ENCODE measurements around the gene COX15.
A peak's percentile ranks its signal among the peaks of the same experiment; 100 is the strongest.
"Not testable (repeated sequence)": the region's sequence is repeated elsewhere in the genome, so short reads cannot be mapped to it uniquely, and the experiment has no call there.

The COX15 gene

DNA sequence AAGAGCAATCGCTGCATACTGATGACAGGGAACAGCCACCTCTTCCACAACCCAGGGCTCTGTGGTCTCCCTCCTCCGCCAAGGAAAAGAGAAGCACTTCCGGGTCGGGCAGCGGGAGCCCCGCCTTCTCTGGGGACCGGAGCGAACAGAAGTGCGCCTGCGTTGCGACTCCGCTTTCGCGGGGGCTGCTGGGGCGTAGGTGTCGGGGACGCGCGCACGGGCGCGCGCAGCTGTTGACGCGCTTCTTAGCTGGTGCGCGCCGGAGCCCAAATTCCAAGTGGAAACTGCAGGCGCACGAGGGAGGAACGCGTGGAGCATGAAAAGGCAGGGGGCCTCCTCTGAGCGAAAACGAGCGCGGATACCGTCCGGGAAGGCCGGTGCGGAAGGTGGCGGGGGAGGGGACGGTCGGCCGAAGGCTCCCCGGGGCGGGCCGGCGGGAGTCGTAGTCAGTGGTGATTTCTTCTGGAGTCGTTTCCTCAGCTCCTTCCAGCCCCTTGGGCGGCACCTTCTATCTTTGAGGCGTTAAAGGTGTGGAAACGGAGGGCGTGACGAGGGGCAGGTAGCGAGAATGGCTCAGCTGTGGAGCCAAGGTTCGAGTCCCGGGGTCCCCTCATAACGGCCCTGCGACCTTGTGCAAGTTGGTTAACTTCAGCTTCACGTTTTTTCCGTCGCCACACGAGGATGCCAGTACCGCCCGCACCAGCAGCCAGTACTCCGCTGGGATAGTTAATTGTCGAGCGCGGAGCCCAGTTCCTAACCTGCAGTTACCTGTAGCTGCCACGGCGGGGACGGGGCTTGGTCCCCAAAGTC, at the start of gene COX15, which contains the start of gene CUTC:
Gene COX15 (minus strand): TSS at position 95 of the 810 bp plus-strand sequence. CDS start 78 bp downstream, at position 17.
Gene CUTC (plus strand): TSS at position 202 of the 810 bp plus-strand sequence. CDS start 115 bp downstream, at position 317.
- peak; percentile 94 for DNase-seq (ENCODE audit: low read depth)

DNA sequence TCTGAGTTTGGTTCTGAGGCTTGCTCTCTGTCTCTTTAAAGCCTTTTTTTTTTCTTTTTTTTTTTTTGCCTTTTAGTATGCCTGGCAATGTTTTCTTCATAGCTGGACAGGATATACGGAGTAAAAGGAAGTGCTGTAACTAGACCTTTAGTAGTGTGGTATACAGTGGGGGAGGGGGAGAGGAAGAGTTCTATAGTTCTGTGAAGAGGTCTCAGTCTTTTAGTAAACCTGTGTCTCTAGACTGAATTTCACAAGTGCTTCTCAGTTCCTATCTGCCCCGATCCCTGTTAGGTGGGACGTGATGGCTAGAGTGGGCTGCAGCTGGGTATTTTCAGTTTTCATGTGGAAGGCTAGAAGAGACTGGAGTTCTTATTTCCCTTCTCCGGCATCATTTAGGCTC, 47.4 kb upstream of the COX15 start:
- DNase-seq (ENCODE audit: low read depth), result peak; percentile 47

DNA sequence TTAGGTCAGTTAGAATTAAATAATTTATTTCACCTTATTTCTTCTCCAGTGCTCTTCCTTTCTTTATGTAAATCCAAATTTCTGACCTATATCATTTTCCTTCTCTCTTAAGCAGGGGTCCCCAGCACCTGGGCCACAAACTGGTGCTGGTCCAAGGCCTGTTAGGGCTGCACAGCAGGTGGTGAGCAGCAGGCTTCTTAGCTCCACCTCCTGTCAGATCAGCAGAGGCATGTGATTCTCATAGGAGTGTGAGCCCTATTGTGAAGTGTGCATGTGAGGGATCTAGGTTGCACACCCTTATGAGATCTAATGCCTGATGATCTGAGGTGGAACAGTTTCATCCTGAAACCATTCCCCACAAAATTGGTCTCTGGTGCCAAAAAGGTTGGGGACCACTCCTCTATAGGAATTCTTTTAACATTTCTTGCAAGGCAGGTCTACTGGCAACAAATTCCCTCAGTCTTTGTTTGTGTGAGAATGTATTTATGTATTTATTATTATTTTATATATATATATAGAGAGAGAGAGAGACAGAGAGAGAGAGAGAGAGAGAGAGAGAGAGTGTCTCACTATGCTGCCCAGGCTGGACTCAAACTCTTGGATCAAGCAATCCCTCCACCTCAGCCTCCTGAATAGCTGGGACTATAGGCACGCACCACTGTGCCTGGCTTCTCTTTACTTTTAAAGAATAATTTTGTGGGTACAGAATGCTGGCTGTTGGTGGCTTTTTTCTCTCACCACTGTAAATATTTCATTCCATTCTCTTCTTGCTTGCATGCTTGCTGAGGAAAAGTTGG, 46.2 kb upstream of the COX15 start:
- DNase-seq (ENCODE audit: low read depth), result no peak

DNA sequence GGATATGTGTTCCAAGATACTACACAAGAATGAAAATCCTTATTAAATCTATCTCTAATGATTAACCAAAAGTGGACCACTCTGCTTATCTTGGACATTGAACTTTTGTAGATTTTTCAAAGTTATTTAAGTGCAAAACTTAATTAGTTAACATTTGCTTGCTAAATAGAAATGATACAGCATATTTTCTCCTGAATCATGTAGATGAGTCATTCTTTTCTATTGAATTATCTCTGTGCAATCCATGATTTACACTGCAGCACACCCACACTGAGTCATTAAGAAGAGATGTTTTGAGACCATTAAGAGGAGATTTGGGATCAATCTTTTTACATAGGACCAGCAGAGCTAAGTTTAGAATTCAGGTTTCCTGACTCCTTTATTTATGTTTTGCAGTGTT, 43.9 kb upstream of the COX15 start:
- DNase-seq (ENCODE audit: low read depth), result peak; percentile 79

DNA sequence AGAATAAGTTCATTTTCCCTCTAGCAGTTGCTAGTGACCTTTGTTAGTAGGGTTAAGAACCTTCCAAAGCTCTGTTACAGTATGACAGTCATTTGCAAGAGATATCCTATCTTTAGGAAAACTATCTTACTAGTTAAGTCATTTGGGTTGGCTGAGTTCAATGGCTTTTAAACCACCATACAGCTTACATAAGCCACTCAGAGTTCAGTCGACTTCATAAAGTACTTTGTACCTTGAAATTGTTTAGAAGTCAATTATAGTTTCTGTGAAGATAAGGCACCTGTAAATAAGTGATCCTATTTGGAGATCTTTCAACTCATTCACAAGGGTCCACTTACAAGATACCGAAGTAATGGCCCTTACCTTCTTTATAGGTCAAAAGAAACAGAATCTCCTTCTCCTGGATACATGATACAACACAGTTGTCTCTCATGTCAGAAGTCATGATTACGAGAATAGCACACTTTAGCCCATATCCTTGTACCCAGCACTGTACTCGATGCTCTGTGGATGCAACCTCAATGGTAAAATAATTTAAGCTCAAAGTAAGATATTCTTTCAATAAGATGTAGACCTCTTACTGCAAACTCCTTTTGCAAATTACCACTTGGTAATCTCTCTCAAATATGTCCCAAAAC, 38.6 kb upstream of the COX15 start:
- DNase-seq (ENCODE audit: low read depth), result no peak

DNA sequence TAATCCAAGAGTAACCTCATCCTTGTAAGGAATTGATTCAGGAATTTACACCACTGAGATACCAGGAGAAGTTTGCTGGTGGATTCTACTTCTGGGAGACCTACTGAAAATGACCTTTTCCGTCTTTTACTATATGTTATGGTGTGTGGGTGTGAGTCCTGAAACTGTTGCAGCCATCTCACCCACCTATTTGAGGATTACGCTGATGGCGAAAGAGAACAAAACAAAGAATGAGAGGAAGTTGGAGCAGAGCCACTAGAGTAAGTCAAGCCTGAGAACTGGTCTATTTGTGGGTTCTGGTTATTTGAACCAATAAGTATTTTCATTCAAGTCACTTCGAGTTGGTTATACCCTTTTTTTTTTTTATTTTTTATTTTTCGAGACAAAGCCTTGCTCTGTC, 37.8 kb upstream of the COX15 start:
- DNase-seq (ENCODE audit: low read depth), result no peak

DNA sequence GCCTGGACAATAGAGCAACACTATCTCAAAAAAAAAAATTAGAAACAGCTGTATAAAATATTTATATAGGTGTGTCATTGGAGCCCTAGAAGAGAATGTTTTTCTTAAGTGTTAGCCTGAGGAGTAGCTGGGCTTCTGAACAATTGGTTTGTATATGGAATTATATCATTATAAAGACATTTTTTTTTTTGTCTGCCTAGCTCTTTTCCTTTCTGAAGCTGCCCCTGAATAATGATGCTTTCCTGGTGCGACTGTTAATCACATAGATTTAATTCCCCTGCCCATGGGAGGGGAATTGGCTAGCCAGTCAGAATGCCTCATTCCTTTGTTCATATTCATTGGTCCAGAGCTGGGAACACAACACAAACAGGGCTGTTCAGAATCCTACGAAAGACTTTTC, 36.6 kb upstream of the COX15 start:
- DNase-seq (ENCODE audit: low read depth), result no peak

DNA sequence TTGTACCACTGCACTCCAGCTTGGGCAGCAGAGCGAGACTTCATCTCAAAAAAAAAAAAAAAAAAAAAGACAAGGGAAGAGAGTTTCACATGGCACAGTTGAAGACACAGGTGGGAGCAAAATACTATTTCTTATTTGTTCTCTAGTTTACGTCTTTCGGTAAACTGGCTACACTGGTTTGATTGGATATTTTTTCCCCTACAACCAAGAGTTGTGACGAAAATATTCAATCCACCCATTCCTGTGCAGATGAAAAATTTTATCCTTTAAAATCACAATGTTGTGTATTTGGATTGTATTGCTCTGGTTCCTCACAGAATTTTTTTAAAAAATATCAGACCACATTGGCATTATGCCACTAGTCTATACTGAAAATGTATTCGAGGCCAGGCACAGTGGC, 36.0 kb upstream of the COX15 start:
- no peak for DNase-seq (ENCODE audit: low read depth)

DNA sequence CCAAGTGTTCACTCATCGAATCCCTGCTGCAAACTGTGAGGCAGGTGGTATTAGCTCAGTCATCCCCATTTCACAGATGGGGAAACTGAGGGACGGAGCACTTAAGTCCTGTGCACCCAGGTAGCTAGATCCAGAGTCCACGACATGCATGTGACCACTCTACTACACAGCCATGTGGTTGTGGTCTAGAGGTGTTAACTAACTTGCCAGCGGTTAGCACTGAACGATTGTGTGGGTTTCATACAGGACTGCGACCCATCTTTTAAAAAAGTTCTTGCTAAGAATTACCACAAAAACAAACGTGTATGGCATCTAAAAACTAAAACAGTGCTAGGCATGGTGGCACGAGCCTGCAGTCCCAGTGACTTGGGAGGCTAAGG, 34.4 kb upstream of the COX15 start:
- DNase-seq (ENCODE audit: low read depth), result no peak

DNA sequence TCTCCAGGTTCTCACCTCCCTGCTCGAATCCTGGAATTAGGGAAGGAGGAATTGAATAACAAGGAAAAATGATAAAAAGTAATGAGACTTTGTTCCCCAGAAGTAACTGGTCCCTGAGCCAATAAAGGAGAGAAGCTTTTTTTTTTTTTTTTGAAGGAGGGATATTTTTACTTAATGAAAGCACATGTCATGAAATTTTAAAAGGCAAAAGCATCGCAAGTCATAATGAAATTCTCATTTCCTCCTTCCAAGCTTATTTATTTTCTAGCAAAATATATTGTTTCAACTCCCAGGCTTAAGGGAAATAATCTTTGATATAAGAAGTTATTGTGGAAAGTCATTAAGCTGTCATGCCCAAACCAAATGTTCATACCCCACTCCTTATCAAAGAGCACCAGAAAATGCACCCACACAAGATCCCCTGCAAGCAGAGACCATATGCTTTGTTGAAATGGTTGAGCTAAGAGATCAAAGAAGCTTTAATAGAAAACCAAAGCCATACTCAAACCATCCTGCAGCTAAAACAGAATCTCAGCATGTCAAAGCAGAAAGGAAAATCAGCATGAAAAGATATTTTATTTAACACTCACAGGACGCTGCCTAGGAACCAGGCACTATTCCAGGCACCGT, 33.9 kb upstream of the COX15 start:
- DNase-seq (ENCODE audit: low read depth), result no peak

DNA sequence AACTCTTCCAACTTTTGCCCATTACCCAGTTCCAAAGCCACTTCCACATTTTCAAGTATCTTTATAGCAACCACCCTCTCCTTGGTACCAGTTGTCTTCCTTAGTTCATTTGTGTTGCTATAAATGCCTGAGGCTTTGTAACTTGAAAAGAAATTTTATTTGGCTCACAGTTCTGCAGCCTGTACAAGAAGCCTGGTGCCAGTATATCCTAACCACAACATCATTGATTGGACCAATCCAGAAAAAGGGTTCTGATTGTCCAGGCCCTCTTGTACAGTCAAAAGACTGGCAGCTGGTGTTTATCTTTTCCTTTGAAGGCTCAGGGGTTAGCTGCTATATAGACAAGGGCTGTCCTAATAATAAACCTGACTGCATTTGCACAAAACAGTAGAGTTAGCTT, 29.4 kb upstream of the COX15 start:
- no peak for DNase-seq (ENCODE audit: low read depth)

DNA sequence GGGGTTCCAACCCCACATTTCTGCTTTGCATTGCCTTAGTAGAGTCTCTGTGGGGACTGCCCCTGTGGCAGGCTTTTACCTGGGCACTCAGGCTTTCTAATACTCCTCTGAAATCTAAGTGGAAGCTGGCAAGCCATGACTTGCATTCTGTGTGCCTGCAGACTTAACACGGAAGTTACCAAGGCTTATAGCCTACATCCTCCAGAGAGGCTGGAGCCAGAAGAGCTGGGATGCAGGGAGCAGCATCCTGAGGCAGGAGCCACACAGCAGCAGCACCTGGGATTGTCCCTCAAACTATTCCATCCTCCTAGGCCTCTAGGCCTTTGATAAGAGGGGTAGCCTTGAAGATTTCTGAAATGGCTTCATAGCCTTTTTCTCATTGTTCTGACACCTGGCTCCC, 28.4 kb upstream of the COX15 start:
- no peak for DNase-seq (ENCODE audit: low read depth)

DNA sequence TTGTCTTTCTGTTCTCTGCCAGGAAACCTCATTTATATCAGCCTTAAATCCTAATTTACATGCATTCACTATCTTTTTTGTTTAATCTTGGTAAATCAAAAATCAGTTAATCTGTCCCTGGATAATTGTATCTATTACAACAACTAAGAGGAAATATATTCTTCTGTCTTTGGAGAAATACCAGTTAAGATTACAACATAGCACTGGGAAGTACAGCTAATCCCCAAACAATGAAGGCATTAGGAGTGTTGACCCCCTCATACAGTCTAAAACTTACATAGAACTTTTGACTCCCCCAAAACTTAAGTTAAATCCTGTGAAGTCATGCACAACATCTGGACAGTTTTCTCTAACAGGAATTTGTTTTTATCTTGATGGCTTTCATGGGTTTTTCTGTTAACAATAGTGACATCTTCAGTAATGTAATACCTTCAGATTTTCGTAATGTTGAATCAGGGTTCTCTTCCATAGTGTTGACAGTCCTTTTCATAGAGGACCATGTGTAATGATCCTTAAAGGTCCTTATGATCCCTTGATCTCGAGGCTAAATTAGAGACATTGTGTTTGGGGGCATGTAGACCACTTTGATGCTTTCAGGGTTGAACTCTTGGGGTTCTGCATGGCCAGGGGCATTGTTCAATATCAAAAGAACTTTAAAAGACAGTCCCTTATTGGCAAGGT, 26.4 kb upstream of the COX15 start:
- peak; percentile 18 for DNase-seq (ENCODE audit: low read depth)

DNA sequence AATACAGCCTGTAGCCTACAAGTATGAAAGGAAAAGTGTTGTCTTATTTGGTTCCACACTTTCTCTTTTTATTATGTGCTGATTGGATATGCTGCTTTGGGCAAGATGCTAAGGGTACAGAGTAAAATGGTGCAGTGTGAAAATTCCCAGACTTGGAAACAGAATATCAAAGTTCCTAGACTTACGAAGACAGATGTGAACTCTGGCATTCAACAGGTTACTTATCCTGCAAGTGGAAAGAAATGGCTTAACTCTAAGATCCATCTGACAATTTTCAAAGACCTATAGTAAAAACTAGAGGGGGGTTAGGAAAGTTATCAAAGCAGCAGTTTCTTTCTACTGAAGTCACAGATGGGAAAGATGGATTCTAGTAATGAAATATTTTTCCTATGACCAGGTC, 24.2 kb upstream of the COX15 start:
- DNase-seq (ENCODE audit: low read depth), result no peak

DNA sequence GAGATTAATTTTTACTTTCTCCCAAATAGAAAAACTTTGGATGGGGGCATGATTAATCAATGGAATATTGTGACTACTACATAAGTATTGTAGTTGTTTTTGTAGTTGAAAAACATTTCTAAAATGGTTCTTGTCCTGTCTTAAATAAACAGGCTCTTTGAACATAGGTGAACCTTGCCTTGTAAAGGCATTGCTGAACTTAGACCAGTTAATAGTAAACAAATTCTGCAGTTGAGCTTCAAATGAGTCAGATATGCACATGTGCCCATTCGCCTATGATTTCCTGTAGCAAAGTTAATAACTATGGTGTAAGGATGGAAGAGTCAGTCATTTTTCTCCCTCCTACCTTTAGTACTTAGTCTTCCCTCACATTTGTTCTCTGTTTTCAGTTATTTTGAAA, 22.7 kb upstream of the COX15 start:
- DNase-seq (ENCODE audit: low read depth), result no peak

DNA sequence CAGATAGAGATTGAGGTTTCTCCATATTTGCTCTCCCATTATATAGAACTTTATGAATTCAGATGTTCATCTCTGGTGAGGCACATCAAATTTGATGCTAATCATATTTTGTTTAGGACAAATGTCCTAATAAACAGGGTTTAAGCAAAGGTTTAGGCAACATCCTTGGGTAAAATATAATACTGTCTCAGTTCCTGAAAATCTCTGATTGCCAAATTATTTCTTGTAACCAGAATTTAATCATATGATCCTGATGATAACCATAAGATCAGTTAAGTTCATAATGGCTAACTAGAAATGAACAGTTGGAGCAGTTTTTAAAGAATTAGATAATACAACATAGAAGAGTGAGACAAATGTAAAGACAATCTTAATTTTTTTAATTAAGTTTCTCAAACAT, 18.7 kb upstream of the COX15 start:
- no peak for DNase-seq (ENCODE audit: low read depth)

DNA sequence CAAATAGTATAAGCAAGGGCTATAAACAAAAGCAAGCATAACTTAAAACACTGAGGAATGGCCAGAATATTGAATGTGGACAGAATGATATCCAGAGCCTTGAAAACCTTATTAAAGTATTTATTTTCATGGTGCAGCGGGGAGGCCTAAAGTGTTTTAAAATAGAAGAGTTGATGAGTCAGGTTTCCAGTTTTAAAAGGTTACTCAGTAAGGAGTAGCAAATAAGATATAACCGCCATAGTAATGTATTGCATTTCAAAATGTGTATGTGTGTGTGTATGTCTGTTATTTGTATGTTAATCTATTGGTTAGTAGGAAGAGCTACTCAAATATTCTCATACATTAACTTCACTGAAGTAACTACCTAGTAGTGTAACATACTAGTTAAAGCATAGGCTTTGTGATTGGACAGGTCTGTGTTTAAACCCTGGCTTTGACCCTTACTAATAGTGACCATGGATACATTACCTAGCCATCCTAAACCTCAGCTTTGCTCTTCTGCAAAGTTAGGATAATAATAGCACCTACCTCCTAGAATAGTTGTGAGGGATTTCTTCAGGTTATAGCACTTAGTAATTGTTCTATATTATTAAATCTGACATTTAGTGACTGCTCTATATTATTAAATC, 17.0 kb upstream of the COX15 start:
- DNase-seq (ENCODE audit: low read depth), result no peak

DNA sequence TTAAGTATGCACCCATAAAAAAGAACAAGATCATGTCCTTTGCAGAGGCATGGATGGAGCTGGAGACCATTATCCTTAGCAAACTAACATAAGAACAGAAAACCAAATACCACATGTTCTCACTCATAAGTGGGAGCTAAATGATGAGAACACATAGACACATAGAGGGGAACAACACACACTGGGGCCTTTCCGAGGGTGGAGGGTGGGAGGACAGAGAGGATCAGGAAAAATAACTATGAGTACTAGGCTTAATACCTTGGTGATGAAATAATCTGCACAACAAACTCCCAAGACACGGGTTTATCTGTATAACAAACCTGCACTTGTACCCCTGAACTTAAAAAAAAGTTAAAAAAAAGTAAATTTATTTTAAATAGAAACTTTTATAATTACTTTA, 14.2 kb upstream of the COX15 start:
- not testable (repeated sequence) for DNase-seq (ENCODE audit: low read depth)

DNA sequence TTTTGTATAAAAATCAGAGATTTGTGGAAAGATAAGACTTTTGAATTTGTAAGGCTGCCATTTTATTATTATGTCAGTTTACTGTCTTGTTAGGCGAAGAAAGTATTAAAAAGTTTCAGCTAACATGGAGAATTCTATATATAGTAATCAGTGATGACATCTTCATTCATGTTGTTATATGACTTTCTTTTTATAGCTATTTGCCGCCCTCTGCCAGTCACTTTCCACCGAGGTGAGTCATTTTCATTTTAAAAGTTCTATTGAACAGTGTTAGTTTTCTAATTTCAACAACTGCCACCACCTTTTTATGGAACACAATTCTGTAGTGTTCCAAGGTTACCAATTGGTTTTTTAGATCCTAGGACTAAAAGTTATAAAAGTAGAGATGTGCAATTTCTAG, 11.9 kb upstream of the COX15 start:
- no peak for DNase-seq (ENCODE audit: low read depth)

DNA sequence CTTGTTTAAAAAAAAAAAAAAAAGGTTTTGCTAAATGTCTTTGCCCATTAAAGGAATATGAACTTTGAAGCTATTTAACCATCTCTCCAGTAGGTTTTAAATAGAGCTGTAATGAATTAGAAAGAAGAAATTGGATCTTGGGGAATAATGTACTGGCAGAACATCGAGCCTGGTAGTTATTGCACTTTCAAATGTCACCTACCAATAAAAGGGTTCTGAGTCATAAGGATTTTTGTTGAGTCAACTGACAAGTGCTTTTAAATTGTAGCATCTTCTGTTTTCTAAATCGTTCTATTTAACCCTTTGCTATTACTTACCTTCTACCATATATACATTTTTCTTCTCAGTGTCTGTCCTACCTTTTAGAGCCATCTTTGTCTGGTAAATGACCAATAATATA, 10.8 kb upstream of the COX15 start:
- peak; percentile 36 for DNase-seq (ENCODE audit: low read depth)

DNA sequence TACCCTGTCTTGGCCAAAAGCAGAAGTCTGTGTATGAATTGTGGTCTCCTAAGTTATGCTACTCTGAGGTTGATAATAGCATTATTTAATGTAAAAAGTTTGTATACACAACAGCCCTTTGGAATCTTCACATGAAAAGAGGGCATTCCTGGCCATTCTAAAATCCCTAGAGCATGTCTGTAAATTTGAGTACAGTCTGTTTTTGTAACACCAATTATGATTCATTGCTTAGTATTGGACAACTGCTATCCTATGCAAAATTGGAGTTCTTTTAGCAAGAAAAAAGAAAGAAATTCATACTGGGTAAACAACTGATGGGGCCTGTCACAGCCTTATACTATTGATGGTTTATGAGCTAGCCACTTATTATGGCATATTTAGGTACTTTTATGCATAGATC, 10.3 kb upstream of the COX15 start:
- peak; percentile 17 for DNase-seq (ENCODE audit: low read depth)

Measured in stromal cell of bone marrow (primary cell).